GM18520 (cell line): ENCODE results near the gene HBG1.

Source experiments
- ATAC-seq: cut with Tn5 transposase; IDR thresholded peaks from one replicate; pipeline ENCODE4 v1.9.1; 2021; ENCODE audit not compliant: unreplicated experiment

HBG1 gene

GRCh38 chr11:5247472-5248192 is 2.0 kb downstream of the HBG1 start:
- no peak for ATAC-seq

GRCh38 chr11:5246772-5247471 is 2.7 kb downstream of the HBG1 start:
- no peak for ATAC-seq

- ATAC-seq, result no peak
These were observed 4.5 kb downstream of the HBG1 start for GRCh38 chr11:5245155-5245554.

GRCh38 chr11:5243816-5244180 is 5.9 kb downstream of the HBG1 start:
- no peak for ATAC-seq

- no peak for ATAC-seq
These were observed 6.5 kb downstream of the HBG1 start for GRCh38 chr11:5242933-5243815.

GRCh38 chr11:5242208-5242607 is 7.4 kb downstream of the HBG1 start:
- ATAC-seq, result no peak

- no peak for ATAC-seq
These were observed 8.2 kb downstream of the HBG1 start for GRCh38 chr11:5241458-5241857.

GRCh38 chr11:5240458-5240857 is 9.2 kb downstream of the HBG1 start:
- ATAC-seq, result no peak

GRCh38 chr11:5240056-5240455 is 9.6 kb downstream of the HBG1 start:
- no peak for ATAC-seq

GRCh38 chr11:5239046-5239445 is 10.6 kb downstream of the HBG1 start:
- no peak for ATAC-seq

- no peak for ATAC-seq
These were observed 11.2 kb downstream of the HBG1 start for GRCh38 chr11:5238486-5238885.

GRCh38 chr11:5237420-5237819 is 12.2 kb downstream of the HBG1 start:
- ATAC-seq, result no peak

- ATAC-seq, result no peak
These were observed 14.1 kb downstream of the HBG1 start for GRCh38 chr11:5235364-5236095.

GRCh38 chr11:5234381-5234834 is 15.2 kb downstream of the HBG1 start, which contains the start of gene HBD:
Gene HBD, minus strand, starts transcription at chr11:5234483. Its CDS starts 50 bp downstream, at chr11:5234433.
- no peak for ATAC-seq

GRCh38 chr11:5233307-5233706 is 16.4 kb downstream of the HBG1 start:
- no peak for ATAC-seq

GRCh38 chr11:5232821-5233220 is 16.8 kb downstream of the HBG1 start:
- ATAC-seq, result no peak

GRCh38 chr11:5232176-5232575 is 17.5 kb downstream of the HBG1 start:
- ATAC-seq, result no peak

GRCh38 chr11:5231111-5231510 is 18.5 kb downstream of the HBG1 start:
- ATAC-seq, result no peak

- no peak for ATAC-seq
These were observed 19.4 kb downstream of the HBG1 start for GRCh38 chr11:5230266-5230665.

- ATAC-seq, result no peak
These were observed 19.9 kb downstream of the HBG1 start for GRCh38 chr11:5229796-5230195.

GRCh38 chr11:5229356-5229755 is 20.3 kb downstream of the HBG1 start:
- ATAC-seq, result no peak
